HEK293 (cell line): ENCODE data around the gene NADK.

Source experiments
- ZFP3 ChIP-seq: fragments of 450-650 bp; formaldehyde crosslinking; IDR thresholded peaks from 2 replicates; pipeline ENCODE4 v1.5.1; 2016; ENCODE audit warnings: low read depth, missing biosample characterization, missing genetic modification characterization
- ZNF621 ChIP-seq: fragments of 450-650 bp; formaldehyde crosslinking; IDR thresholded peaks from 2 replicates; pipeline ENCODE4 v1.5.1; 2017; ENCODE audit warnings: missing biosample characterization, missing genetic modification characterization
- ZNF76 ChIP-seq: fragments of 450-650 bp; formaldehyde crosslinking; IDR thresholded peaks from 2 replicates; pipeline ENCODE4; 2016; ENCODE audit warnings: low read depth, missing biosample characterization, missing genetic modification characterization, borderline replicate concordance

- TF ChIP-seq ZNF621 = no peak
- TF ChIP-seq ZFP3 (tag by site-specific recombination) = no peak
- no peak for TF ChIP-seq ZNF76 (tag by site-specific recombination)
These were observed 41.5 kb upstream of the NADK start for GRCh38 chr1:1819762-1820161.
